GM18951 (cell line): Measurements from ENCODE around the gene PADI1.

Source experiments
- POLR2A ChIP-seq: IDR thresholded peaks from 4 replicates; pipeline ENCODE4 v1.6.1; 2011; ENCODE audit warnings: mild to moderate bottlenecking; ENCODE audit not compliant: insufficient read length, insufficient read depth; ENCODE audit errors: extremely low read depth
- in situ Hi-C: fragments of 300-500 bp; cut with MboI; formaldehyde crosslinking; loops from one replicate; pipeline ENCODE4 v1.12.0; 2022; ENCODE audit warnings: low sequenced_read_pairs, mixed read lengths, inconsistent platforms; ENCODE audit not compliant: unreplicated experiment

Gene PADI1

GRCh38 chr1:17243274-17243673, 38.3 kb downstream of the PADI1 start:
- in situ Hi-C loops = no loop called here
- no peak for TF ChIP-seq POLR2A

- in situ Hi-C loops = no loop called here
- no peak for TF ChIP-seq POLR2A
Measured at GRCh38 chr1:17244821-17245740, 40.2 kb downstream of the PADI1 start.

GRCh38 chr1:17245816-17246325, 40.9 kb downstream of the PADI1 start:
- TF ChIP-seq POLR2A = no peak
- in situ Hi-C loops = no loop called here

- no peak for TF ChIP-seq POLR2A
- in situ Hi-C loops = no loop called here
Measured at GRCh38 chr1:17246971-17247370, 42.0 kb downstream of the PADI1 start.

GRCh38 chr1:17248781-17249180, 43.9 kb downstream of the PADI1 start, which contains the start of gene PADI3:
Gene PADI3, plus strand, starts transcription at chr1:17249098. Its CDS starts 40 bp downstream, at chr1:17249138.
- TF ChIP-seq POLR2A = no peak
- in situ Hi-C loops = no loop called here

GRCh38 chr1:17250601-17251000, 45.7 kb downstream of the PADI1 start:
- in situ Hi-C loops = no loop called here
- no peak for TF ChIP-seq POLR2A

GRCh38 chr1:17251246-17251645, 46.3 kb downstream of the PADI1 start:
- in situ Hi-C loops = no loop called here
- TF ChIP-seq POLR2A = no peak

- in situ Hi-C loops = no loop called here
- TF ChIP-seq POLR2A = no peak
Measured at GRCh38 chr1:17251701-17252376, 46.9 kb downstream of the PADI1 start.

- TF ChIP-seq POLR2A = no peak
- in situ Hi-C loops = no loop called here
Measured at GRCh38 chr1:17255336-17255735, 50.4 kb downstream of the PADI1 start.

GRCh38 chr1:17258116-17258757, 53.3 kb downstream of the PADI1 start:
- in situ Hi-C loops = no loop called here
- no peak for TF ChIP-seq POLR2A

GRCh38 chr1:17258758-17259130, 53.8 kb downstream of the PADI1 start:
- TF ChIP-seq POLR2A = no peak
- in situ Hi-C loops = no loop called here

- no peak for TF ChIP-seq POLR2A
- in situ Hi-C loops = no loop called here
Measured at GRCh38 chr1:17259233-17259873, 54.4 kb downstream of the PADI1 start.

GRCh38 chr1:17260264-17260663, 55.3 kb downstream of the PADI1 start:
- in situ Hi-C loops = no loop called here
- TF ChIP-seq POLR2A = no peak
